BE2C (cell line): ENCODE data around the gene DSC1.
"Not testable (repeated sequence)": the region's sequence is repeated elsewhere in the genome, so short reads cannot be mapped to it uniquely, and the experiment has no call there.

ENCODE experiments used
- DNase-seq: peaks from one replicate; pipeline ENCODE4 v3.0.0-alpha.2; 2020
- H3K27me3 ChIP-seq: fragments of 250-450 bp; sonication (Bioruptor Pico); 2 replicates; pipeline ENCODE4 v1.5.1; 2020; ENCODE audit warnings: mild to moderate bottlenecking
- H3K36me3 ChIP-seq: fragments of 250-450 bp; sonication (Bioruptor Pico); 2 replicates; pipeline ENCODE4 v1.5.1; 2020; ENCODE audit warnings: mild to moderate bottlenecking
- H3K4me1 ChIP-seq: fragments of 250-450 bp; sonication (Bioruptor Pico); 2 replicates; pipeline ENCODE4 v1.5.1; 2020
- H3K4me3 ChIP-seq: 2 replicates; pipeline ENCODE4 v1.5.1; 2011; ENCODE audit warnings: low read depth, low read length
- H3K9me3 ChIP-seq: fragments of 250-450 bp; sonication (Bioruptor Pico); 2 replicates; pipeline ENCODE4 v1.5.1; 2020
- TF ChIP-seq, protein P1 (sequence below): IDR thresholded peaks from 2 replicates; pipeline ENCODE4 v1.5.1; 2012; ENCODE audit warnings: mild to moderate bottlenecking, low read depth, low read length

Gene DSC1

DNA sequence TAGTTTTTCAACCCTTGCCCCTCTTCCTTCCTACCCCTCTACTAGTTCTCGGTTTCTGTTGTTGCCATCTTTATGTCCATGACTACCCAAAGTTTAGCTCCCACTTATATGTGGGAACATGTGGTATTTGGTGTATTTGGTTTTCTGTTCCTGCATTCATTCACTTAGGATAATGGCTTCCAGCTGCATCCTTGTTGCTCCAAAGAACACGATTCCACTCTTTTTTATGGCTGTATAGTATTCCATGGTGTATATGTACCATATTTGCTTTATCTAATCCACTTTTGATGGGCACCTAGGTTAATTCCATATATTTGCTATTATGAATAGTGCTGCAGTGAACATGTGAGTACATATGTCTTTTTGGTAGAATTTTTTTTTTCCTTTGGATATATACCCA, 20.6 kb upstream of the DSC1 start:
- DNase-seq, result no peak
- TF ChIP-seq, protein P1, sequence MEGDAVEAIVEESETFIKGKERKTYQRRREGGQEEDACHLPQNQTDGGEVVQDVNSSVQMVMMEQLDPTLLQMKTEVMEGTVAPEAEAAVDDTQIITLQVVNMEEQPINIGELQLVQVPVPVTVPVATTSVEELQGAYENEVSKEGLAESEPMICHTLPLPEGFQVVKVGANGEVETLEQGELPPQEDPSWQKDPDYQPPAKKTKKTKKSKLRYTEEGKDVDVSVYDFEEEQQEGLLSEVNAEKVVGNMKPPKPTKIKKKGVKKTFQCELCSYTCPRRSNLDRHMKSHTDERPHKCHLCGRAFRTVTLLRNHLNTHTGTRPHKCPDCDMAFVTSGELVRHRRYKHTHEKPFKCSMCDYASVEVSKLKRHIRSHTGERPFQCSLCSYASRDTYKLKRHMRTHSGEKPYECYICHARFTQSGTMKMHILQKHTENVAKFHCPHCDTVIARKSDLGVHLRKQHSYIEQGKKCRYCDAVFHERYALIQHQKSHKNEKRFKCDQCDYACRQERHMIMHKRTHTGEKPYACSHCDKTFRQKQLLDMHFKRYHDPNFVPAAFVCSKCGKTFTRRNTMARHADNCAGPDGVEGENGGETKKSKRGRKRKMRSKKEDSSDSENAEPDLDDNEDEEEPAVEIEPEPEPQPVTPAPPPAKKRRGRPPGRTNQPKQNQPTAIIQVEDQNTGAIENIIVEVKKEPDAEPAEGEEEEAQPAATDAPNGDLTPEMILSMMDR, result no peak
- no peaks in the 10 kb centered on the region for H3K36me3 ChIP-seq
- H3K4me1 ChIP-seq, result no peaks in the 10 kb centered on the region
- H3K27me3 ChIP-seq, result no peaks in the 10 kb centered on the region
- no peak overlapping the region for H3K4me3 ChIP-seq
- no peaks in the 10 kb centered on the region for H3K9me3 ChIP-seq

DNA sequence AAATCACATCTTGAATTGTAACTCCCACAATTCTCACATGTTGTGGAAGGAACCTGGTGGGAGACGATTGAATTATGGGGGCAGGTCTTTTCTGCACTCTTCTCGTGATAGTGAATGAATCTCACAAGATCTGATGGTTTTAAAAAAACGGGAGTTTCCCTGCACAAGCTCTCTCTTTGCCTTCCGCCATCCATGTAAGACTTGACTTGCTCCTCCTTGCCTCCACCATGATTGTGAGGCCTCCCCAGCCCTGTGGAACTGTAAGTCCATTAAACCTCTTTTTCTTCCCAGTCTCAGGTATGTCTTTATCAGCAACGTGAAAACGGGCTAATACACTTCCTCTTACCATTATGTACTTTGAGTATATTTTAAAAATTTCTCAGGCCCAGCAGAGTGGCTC, 14.7 kb upstream of the DSC1 start:
- not testable (repeated sequence) for H3K9me3 ChIP-seq, H3K27me3 ChIP-seq, DNase-seq, H3K4me1 ChIP-seq, H3K4me3 ChIP-seq, H3K36me3 ChIP-seq

DNA sequence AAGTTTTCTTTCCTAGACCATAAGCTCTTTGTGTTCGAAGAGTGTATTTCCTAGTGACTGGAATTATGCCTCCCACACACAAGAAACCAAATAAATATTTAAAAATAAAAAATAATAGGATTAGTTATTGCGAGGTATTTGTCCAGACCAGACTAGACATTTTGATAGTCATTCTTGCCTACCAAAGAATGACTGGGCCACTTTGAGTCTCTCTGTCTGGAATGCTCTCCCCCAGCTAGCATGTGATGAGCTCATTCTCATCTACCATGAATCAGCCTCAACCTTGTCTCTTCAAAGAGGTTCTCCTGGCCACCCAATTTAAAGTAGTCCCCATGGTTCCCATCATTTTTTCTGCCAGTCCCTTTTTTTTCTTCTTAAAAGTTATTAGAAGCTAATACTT, 13.9 kb upstream of the DSC1 start:
- Histone ChIP-seq H3K9me3 (no peaks in the 10 kb centered on the region), H3K4me1 (no peaks in the 10 kb centered on the region), H3K36me3 (no peaks in the 10 kb centered on the region), H3K4me3 (no peak overlapping the region), H3K27me3 (no peaks in the 10 kb centered on the region)
- TF ChIP-seq, protein P1, result no peak
- no peak for DNase-seq

DNA sequence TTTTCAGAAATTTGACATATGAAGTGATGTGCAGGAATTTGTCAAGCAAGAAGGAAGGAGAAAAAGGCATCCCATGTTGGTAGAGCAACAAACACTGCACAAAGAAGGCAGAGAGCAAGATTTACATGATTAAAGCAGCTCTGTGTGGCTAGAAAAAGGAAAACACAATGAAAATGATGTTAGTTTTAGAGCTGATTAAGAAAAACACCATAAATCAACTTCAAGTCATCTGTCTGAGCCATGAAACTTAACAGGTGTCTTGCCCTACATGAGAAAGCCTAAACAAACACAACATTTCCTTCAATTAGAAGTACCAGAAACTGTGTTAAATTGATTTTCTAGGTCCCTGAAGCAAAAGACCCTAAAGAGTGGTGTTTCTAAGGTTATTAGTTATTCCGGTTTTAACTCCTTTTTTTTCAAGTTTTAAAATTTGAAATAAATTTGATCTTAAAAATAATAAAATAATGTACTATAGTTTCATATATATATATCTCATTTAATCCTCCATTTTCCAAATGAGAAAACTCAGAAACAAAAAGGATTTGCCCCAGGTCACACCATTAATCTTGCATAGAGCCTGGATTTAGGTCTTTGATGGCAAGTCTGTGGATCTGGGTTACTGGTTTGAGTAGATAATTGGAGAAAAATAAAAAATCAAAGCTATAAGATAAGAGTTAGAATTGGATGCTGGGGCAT, 8.6 kb upstream of the DSC1 start:
- no peak for DNase-seq
- H3K27me3 ChIP-seq, result no peaks in the 10 kb centered on the region
- no peaks in the 10 kb centered on the region for H3K36me3 ChIP-seq
- H3K4me1 ChIP-seq, result no peaks in the 10 kb centered on the region
- TF ChIP-seq, protein P1, result no peak
- no peak overlapping the region for H3K4me3 ChIP-seq
- no peaks in the 10 kb centered on the region for H3K9me3 ChIP-seq

DNA sequence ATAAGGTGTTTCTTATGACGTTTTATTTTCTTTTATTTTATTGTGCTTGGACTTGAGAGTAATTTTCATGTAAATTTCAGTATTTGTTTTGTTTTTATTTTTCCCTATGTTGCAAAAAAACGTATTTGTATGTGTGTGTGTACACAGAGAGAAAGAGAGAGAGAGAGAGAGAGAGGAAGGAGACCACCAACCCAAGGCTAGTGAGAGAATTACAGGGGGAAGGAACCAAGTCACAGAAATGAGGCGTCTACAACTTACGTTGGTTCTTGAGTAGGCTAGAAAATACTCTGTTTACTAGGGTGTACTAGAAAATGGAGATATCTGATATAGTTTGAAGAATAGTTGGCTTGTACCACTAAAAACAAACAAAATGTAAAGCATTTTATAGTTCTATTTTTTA, 7.7 kb upstream of the DSC1 start:
- TF ChIP-seq, protein P1, result no peak
- no peaks in the 10 kb centered on the region for H3K36me3 ChIP-seq
- H3K4me3 ChIP-seq, result no peak overlapping the region
- H3K27me3 ChIP-seq, result no peaks in the 10 kb centered on the region
- no peak for DNase-seq
- H3K9me3 ChIP-seq, result no peaks in the 10 kb centered on the region
- H3K4me1 ChIP-seq, result no peaks in the 10 kb centered on the region

DNA sequence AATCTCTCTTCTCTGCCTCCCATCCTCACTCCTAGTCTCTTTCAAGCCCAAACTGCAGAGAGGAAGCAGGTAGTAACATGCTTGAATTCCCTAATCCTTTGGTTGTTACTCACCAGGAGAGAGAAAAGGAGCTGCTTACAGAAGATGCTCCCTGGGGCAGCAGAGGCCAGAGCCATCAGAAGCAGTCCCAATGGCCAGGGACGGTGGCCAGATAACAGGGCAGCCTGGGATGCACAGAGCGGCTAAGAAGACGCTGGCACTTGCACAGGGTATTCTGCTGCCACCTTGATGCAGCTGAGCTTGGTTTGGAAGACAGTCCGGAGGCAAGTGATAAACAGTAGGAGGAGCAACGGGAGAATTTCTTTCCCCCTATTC, 250 bp downstream of the DSC1 start:
- TF ChIP-seq, protein P1, result no peak
- no peaks in the 10 kb centered on the region for H3K36me3 ChIP-seq
- no peaks in the 10 kb centered on the region for H3K9me3 ChIP-seq
- H3K4me3 ChIP-seq, result no peak overlapping the region
- no peaks in the 10 kb centered on the region for H3K27me3 ChIP-seq
- DNase-seq, result no peak
- no peaks in the 10 kb centered on the region for H3K4me1 ChIP-seq
